Left ventricle myocardium inferior (tissue), 1 donor: Measurements from ENCODE around the gene MYADML2. TPM values are rescaled to one million over a fixed set of nuclear protein-coding genes. Genes with fewer than 3 reads are reported as not detected.

Experiments used
- DNase-seq: peaks from one replicate; pipeline ENCODE4 v3.0.0-alpha.2; 2020
- H3K27ac ChIP-seq: fragments of 200-600 bp; replicated peaks from 2 replicates; pipeline ENCODE4 v1.8.0; 2021
- H3K27me3 ChIP-seq: fragments of 200-600 bp; 2 replicates; pipeline ENCODE4 v1.8.0; 2021; ENCODE audit warnings: low read depth
- H3K36me3 ChIP-seq: fragments of 200-600 bp; 2 replicates; pipeline ENCODE4 v1.8.0; 2021
- H3K4me1 ChIP-seq: fragments of 200-600 bp; 2 replicates; pipeline ENCODE4 v1.8.0; 2021
- H3K4me3 ChIP-seq: fragments of 200-600 bp; 2 replicates; pipeline ENCODE4 v1.8.0; 2021; ENCODE audit warnings: mild to moderate bottlenecking, moderate library complexity
- H3K9me3 ChIP-seq: fragments of 200-600 bp; replicated peaks from 2 replicates; pipeline ENCODE4 v1.8.0; 2021
- CTCF ChIP-seq: fragments of 200-600 bp; IDR thresholded peaks from 2 replicates; pipeline ENCODE4 v1.8.0; 2021; ENCODE audit warnings: antibody characterized with exemption, mild to moderate bottlenecking, borderline replicate concordance
- intact Hi-C: fragments of 100-400 bp; cut with micrococcal nuclease; formaldehyde crosslinking; loops from one replicate; pipeline ENCODE4 v1.11.0; 2022
- total RNA-seq: library from RNA; stranded (reverse); fragmentation: NEBNext Ultra II Directional; extraction: Animal tissue kit (Norgen Biotek cat#: 25700); gene quantifications from one replicate; pipeline ENCODE4 v1.2.1, GENCODE V29; 2021
- donor health status: DM: no; HTN: yes; CAD: no; lungs with severe emphysema.

MYADML2 gene
- total RNA-seq, 1 donor from 2014 or later = 7.2 TPM

- intact Hi-C loops = no loop called here
- Histone ChIP-seq H3K4me3 (no peak overlapping the region), H3K36me3 (peaks cover 20% of the 10 kb centered on the region), H3K4me1 (peaks cover 28% of the 10 kb centered on the region), H3K9me3 (no peaks in the 10 kb centered on the region), H3K27ac (no peak overlapping the region), H3K27me3 (no peaks in the 10 kb centered on the region)
- TF ChIP-seq CTCF = no peak
- no peak for DNase-seq
These were observed 41.0 kb downstream of the MYADML2 start for GRCh38 chr17:81905993-81906392.

- no peak for DNase-seq
- no peak for TF ChIP-seq CTCF
- H3K4me1 ChIP-seq = peaks cover 24% of the 10 kb centered on the region
These were observed 41.6 kb downstream of the MYADML2 start for GRCh38 chr17:81905424-81905875.

GRCh38 chr17:81904600-81905423 lies 42.2 kb downstream of the MYADML2 start:
- TF ChIP-seq CTCF = no peak
- intact Hi-C loops = no loop called here
- H3K9me3 ChIP-seq = no peaks in the 10 kb centered on the region
- no peaks in the 10 kb centered on the region for H3K27me3 ChIP-seq
- no peak for DNase-seq
- H3K4me3 ChIP-seq = no peak overlapping the region
- peaks cover 29% of the 10 kb centered on the region for H3K36me3 ChIP-seq
- peaks cover 17% of the 10 kb centered on the region for H3K4me1 ChIP-seq
- H3K27ac ChIP-seq = no peak overlapping the region

More at GRCh38 chr17:81905424-81905875, 41.6 kb downstream of the MYADML2 start:
- Histone ChIP-seq H3K36me3 (peaks cover 23% of the 10 kb centered on the region), H3K4me3 (no peak overlapping the region), H3K27ac (no peak overlapping the region), H3K27me3 (no peaks in the 10 kb centered on the region), H3K9me3 (no peaks in the 10 kb centered on the region)
- intact Hi-C loops = no loop called here

- no peak for TF ChIP-seq CTCF
- H3K9me3 ChIP-seq = no peaks in the 10 kb centered on the region
- peaks cover 16% of the 10 kb centered on the region for H3K4me1 ChIP-seq
- no peak overlapping the region for H3K27ac ChIP-seq
- no peak overlapping the region for H3K4me3 ChIP-seq
- no peaks in the 10 kb centered on the region for H3K27me3 ChIP-seq
- H3K36me3 ChIP-seq = peaks cover 37% of the 10 kb centered on the region
- DNase-seq = no peak
- intact Hi-C loops = no loop called here
These were observed 43.0 kb downstream of the MYADML2 start for GRCh38 chr17:81903896-81904599.

GRCh38 chr17:81903415-81903831 lies 43.6 kb downstream of the MYADML2 start:
- Histone ChIP-seq H3K36me3 (peaks cover 43% of the 10 kb centered on the region), H3K4me3 (no peak overlapping the region), H3K27me3 (no peaks in the 10 kb centered on the region), H3K4me1 (peaks cover 16% of the 10 kb centered on the region), H3K9me3 (no peaks in the 10 kb centered on the region), H3K27ac (no peak overlapping the region)
- DNase-seq = no peak
- intact Hi-C loops = no loop called here
- no peak for TF ChIP-seq CTCF
